Mucosa of rectum (tissue), 2 donors: Measurements from ENCODE around the gene DVL1.

Experiments used
- H3K27ac ChIP-seq, 2 donors: one replicate each; pipeline ENCODE4 v1.7.0; 2013; ENCODE audit warnings: inconsistent platforms in 2 of 2, low read depth in 2 of 2, low read length in 2 of 2
- H3K27me3 ChIP-seq, 2 donors: one replicate each; pipeline ENCODE4 v1.7.0; 2013; ENCODE audit warnings: low read length in 2 of 2; ENCODE audit not compliant: control insufficient read depth in 2 of 2, insufficient read depth in 2 of 2
- H3K36me3 ChIP-seq, 2 donors: one replicate each; pipeline ENCODE4 v1.7.0; 2013; ENCODE audit warnings: low read length in 2 of 2; ENCODE audit not compliant: control insufficient read depth in 2 of 2, insufficient read depth in 2 of 2
- H3K4me1 ChIP-seq, 2 donors: one replicate each; pipeline ENCODE4 v1.7.0; 2013; ENCODE audit warnings: low read length in 2 of 2, mild to moderate bottlenecking in 1 of 2; ENCODE audit not compliant: control insufficient read depth in 2 of 2, insufficient read depth in 2 of 2
- H3K4me3 ChIP-seq, 2 donors: one replicate each; pipeline ENCODE4 v1.7.0; 2013; ENCODE audit warnings: low read length in 2 of 2
- H3K9ac ChIP-seq, 2 donors: one replicate each; pipeline ENCODE4 v1.7.0; 2013; ENCODE audit warnings: low read length in 2 of 2, low read depth in 1 of 2, mild to moderate bottlenecking in 1 of 2
- H3K9me3 ChIP-seq, 2 donors: one replicate each; pipeline ENCODE4 v1.7.0; 2013; ENCODE audit warnings: low read length in 2 of 2; ENCODE audit not compliant: control insufficient read depth in 2 of 2
- donor health status: healthy.
- donor health status: Normal muscosa, but diverticular disease.

DVL1 gene

DNA sequence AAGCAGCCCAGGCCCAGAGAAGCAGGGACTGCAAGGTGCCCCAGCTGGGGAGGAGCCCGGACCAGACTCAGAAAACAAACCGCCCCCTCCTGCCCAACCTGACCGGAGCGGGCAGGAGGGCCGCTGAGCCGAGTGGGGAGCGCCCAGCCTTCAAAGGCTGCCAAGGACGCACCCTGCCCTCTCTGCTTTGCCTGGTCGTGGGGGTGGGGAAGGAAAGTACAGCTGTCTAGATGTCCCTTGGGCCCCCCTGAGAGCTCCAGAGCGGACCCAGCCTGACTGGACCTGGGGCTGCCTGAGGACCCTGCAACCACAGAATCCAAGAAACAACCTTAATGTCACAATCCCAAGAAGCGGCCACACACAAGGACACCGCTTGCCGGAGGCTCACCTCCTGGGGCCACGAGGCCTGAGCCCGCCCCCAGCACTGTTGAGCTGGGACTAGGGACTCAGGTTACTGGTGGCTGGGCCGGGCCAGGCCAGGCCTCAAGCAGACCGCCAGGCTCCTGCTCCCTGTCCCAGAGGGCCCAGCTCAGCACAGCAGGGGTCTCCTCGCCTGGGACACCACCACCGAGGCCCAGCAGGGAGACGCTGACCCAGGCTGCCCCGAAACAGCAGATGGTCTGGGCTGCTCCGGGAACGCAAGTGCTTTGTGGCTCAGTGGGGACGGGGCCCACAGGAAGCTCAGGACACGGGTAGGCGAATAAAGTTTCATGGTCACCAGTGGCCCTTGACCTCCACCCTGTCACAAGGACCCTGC is 1.4 kb downstream of the DVL1 start:
- H3K4me1 ChIP-seq: peaks cover 28 to 42% of the 10 kb centered on the region in 2 donors
- H3K9me3 ChIP-seq: no peaks in the 10 kb centered on the region
- no peaks in the 10 kb centered on the region for H3K36me3 ChIP-seq
- H3K27ac ChIP-seq: peak overlapping the region; percentile 88 to 92
- peak overlapping the region; percentile 83 to 84 for H3K9ac ChIP-seq
- H3K27me3 ChIP-seq: peaks cover 0 to 3% of the 10 kb centered on the region in 2 donors
- peak overlapping the region; percentile 63 to 82 for H3K4me3 ChIP-seq

DNA sequence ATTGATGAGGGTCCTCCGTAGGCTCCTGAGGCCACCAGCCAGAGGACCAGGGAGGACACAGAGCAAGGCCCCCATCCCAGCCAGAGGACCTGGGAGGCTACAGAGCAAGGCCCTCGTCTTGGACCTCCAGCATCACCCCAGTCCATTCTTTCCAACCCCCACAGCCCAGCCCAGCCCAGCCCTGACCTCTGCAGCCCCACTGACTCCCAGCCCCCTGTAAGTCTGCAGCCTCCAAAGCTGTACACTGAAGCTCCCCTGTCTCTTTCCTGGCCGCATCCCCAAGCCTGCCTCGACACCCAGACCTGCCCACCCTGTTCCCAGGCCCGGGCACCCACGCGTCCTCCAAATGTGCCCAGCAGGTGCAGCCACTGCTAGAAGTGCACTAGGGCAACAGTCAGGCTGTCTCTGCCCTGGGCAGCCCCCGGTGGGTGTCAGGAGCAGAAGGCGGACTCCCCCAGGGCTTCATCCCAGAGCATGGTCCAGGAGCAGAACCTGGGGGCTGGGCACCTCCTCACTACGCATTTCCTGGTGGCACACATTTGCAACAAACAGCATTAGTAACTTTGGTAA is 2.1 kb downstream of the DVL1 start:
- peak overlapping the region; percentile 88 to 92 for H3K27ac ChIP-seq
- no peaks in the 10 kb centered on the region for H3K27me3 ChIP-seq
- H3K36me3 ChIP-seq: no peaks in the 10 kb centered on the region
- H3K9ac ChIP-seq: peak overlapping the region; percentile 14 to 84
- H3K4me3 ChIP-seq: peak overlapping the region; percentile 63 to 82
- H3K9me3 ChIP-seq: no peaks in the 10 kb centered on the region
- H3K4me1 ChIP-seq: peaks cover 28 to 42% of the 10 kb centered on the region in 2 donors

DNA sequence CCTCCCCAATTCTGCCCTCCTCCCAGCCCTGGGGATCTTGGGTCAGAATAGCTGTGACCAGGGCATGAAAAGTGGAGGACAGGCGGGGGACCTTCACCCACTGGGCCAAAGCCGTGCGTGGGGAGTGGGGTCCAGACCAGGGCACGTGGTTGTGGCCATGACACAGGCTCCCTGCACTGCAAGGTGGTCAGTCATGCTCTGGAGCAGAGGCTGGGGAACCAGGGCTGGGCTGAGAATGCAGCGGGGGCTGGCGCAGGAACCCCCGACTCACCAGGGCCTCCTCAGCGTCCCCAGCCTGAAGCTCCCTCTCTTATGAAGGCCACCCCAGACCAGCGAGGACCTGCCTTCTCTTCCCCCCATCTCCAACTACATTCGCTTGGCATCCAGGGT is 2.7 kb downstream of the DVL1 start:
- Histone ChIP-seq H3K4me3 (no peak overlapping the region), H3K9me3 (no peaks in the 10 kb centered on the region), H3K27me3 (no peaks in the 10 kb centered on the region), H3K36me3 (peaks cover under 1 to 2% of the 10 kb centered on the region in 2 donors), H3K4me1 (peaks cover 28 to 42% of the 10 kb centered on the region in 2 donors), H3K9ac (no peak overlapping the region), H3K27ac (no peak overlapping the region)

DNA sequence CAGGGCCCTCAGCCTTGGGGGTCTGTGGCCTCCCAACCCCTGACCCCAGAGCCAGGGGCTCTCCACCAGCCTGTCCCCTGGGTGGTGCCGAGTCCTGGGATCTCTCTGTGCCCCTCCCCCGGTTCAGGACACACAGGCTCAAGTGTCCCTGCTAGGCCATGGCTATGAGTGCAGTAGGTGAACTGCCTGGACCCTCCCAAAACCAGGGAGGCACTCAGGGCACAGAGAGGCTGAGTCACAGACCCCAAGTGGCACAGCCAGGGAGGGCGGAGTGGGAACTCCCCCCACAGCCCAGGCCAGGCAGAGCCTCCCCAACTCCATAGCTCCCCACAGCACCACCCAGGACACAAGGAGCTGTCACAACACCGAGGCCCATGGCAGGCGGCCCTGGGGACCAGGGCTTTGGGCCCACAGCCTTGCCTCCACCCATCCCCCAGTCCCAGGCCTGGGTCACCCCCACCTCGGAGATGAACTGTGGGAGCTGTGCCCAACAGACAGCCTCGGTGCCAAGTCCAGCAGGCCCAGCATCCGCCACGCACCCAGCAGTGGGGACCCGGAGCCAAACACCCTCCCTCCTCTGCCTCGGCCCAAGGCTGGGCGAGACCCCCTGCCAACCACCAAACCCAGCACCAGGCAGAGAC is 3.2 kb downstream of the DVL1 start:
- no peak overlapping the region for H3K27ac ChIP-seq
- peaks cover 6 to 7% of the 10 kb centered on the region in 2 donors for H3K36me3 ChIP-seq
- H3K4me3 ChIP-seq: no peak overlapping the region
- peak overlapping the region in 1 of 2 donors; percentile 35 for H3K9ac ChIP-seq
- peaks cover 28 to 42% of the 10 kb centered on the region in 2 donors for H3K4me1 ChIP-seq
- no peaks in the 10 kb centered on the region for H3K27me3 ChIP-seq
- no peaks in the 10 kb centered on the region for H3K9me3 ChIP-seq

DNA sequence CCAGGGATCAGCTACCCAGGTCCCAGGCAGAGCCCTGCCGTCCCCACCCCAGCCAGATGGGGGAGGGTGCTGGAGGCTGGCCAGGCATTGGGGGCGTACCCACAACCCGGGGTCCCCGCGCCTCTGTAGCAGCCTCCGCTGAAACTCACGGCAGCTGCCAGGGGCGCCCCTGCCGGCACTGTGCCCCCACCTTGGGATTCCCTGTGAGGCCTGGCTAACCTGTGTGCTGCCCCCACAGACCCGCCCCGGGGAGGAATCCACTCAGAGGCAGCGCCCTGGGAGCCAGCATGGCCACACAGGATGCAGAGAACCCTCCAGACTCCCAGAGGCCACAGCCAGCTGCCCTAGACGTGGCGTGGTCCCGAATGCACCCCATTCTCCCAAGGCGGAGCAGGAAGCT is 3.8 kb downstream of the DVL1 start:
- Histone ChIP-seq H3K9me3 (no peaks in the 10 kb centered on the region), H3K9ac (no peak overlapping the region), H3K27ac (peak overlapping the region in 1 of 2 donors; percentile 16), H3K4me1 (peaks cover 28 to 42% of the 10 kb centered on the region in 2 donors), H3K4me3 (no peak overlapping the region), H3K27me3 (no peaks in the 10 kb centered on the region), H3K36me3 (peaks cover 11 to 13% of the 10 kb centered on the region in 2 donors)

GRCh38 chr1:1344655-1345361 is 4.4 kb downstream of the DVL1 start:
- H3K9me3 ChIP-seq: no peaks in the 10 kb centered on the region
- no peak overlapping the region for H3K4me3 ChIP-seq
- peaks cover 28 to 42% of the 10 kb centered on the region in 2 donors for H3K4me1 ChIP-seq
- H3K27ac ChIP-seq: peak overlapping the region; percentile 16 to 41
- H3K9ac ChIP-seq: no peak overlapping the region
- no peaks in the 10 kb centered on the region for H3K27me3 ChIP-seq
- H3K36me3 ChIP-seq: peaks cover 11 to 13% of the 10 kb centered on the region in 2 donors

DNA sequence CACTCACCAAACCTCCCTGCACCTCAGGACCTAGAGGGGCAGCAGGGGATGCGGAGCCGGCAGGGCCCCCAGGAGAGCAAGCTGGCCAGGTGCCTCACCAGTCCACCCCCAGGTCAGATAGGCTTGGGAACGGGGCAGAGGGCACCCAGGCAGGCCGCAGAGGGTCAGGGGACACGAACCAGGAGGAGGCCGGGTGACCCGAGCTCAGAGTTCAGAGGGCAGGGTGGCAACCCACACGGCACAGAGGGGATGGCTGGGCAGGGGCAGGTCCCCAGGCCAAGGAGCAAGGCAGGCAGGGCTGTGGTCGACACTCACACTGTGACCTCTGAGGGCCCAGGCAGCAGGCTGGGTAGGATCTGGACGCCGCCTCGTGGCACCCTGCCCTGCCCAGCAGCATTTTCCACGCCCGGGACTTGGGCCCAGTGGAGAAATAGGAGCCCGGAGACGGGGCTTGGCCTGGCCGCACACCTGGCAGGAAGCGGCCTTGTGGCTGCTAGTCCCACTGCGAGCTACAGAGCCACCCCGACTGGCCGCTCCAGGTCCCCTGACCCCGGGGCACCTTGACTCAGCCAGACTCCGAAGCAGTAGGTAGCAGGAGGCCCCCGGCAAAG is 5.3 kb downstream of the DVL1 start:
- peaks cover 28 to 42% of the 10 kb centered on the region in 2 donors for H3K4me1 ChIP-seq

DNA sequence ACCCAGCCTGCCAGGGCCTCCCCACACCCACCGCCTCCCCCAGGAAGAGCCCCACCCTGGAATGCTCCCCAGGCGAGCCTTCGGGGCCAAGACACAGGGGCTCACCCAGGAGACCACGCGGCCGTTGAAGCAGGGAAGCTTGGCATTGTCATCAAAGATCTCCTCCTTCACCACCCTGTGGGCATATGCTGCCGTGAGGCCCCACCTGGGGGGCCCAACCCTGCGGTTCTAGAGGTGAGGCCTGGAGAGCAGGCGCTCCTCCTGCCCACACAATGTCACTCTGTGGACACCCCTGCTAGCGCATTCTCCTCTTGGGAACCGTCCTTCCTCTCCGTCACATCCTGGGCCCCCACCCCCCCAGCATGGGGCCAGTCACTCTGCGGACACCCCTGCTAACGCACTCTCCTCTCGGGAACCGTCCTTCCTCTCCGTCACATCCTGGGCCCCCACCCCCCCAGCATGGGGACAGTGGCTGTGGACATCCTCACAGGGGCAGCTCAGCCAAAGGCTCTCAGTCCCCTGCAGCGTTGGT is 6.6 kb downstream of the DVL1 start:
- Histone ChIP-seq H3K9me3 (no peaks in the 10 kb centered on the region), H3K36me3 (peaks cover 16 to 21% of the 10 kb centered on the region in 2 donors), H3K4me1 (peaks cover 20 to 35% of the 10 kb centered on the region in 2 donors), H3K27me3 (no peaks in the 10 kb centered on the region), H3K9ac (no peak overlapping the region), H3K27ac (no peak overlapping the region), H3K4me3 (no peak overlapping the region)

More for the DNA sequence above, 5.3 kb downstream of the DVL1 start:
- Histone ChIP-seq H3K9me3 (no peaks in the 10 kb centered on the region), H3K36me3 (peaks cover 12 to 15% of the 10 kb centered on the region in 2 donors), H3K27me3 (no peaks in the 10 kb centered on the region), H3K4me3 (no peak overlapping the region), H3K9ac (no peak overlapping the region), H3K27ac (peak overlapping the region in 1 of 2 donors; percentile 41)

GRCh38 chr1:1342061-1342562 is 7.1 kb downstream of the DVL1 start:
- H3K27ac ChIP-seq: no peak overlapping the region
- H3K4me1 ChIP-seq: peaks cover 15 to 29% of the 10 kb centered on the region in 2 donors
- no peaks in the 10 kb centered on the region for H3K27me3 ChIP-seq
- no peak overlapping the region for H3K9ac ChIP-seq
- H3K9me3 ChIP-seq: no peaks in the 10 kb centered on the region
- H3K36me3 ChIP-seq: peaks cover 16 to 21% of the 10 kb centered on the region in 2 donors
- H3K4me3 ChIP-seq: no peak overlapping the region
